Activated T-helper 17 cell treated with anti-CD3 and anti-CD28 coated beads, Interleukin-2, amount 50 U/mL, for 72 hours (primary cell): Measurements from ENCODE around the gene PIK3CD. TPM values are rescaled to one million over a fixed set of nuclear protein-coding genes. Genes with fewer than 3 reads are reported as not detected.
A peak's percentile ranks its signal among the peaks of the same experiment; 100 is the strongest.
"Not testable (repeated sequence)": the region's sequence is repeated elsewhere in the genome, so short reads cannot be mapped to it uniquely, and the experiment has no call there.

Source experiments
- ATAC-seq: fragments of 150-1000 bp; cut with Tn5 transposase; replicated peaks from 2 replicates; pipeline ENCODE4 v1.10.0; 2021; ENCODE audit warnings: mild to moderate bottlenecking, moderate library complexity
- H3K27ac Mint-ChIP-seq: one replicate; pipeline ENCODE4 v1.8.0; 2022; ENCODE audit warnings: mixed read lengths
- H3K27me3 Mint-ChIP-seq: one replicate; pipeline ENCODE4 v1.8.0; 2022; ENCODE audit warnings: mixed read lengths
- H3K36me3 Mint-ChIP-seq: one replicate; pipeline ENCODE4 v1.8.0; 2022; ENCODE audit warnings: low read depth, mild to moderate bottlenecking, mixed read lengths
- H3K4me1 Mint-ChIP-seq: one replicate; pipeline ENCODE4 v1.8.0; 2022; ENCODE audit warnings: mixed read lengths
- H3K4me3 Mint-ChIP-seq: one replicate; pipeline ENCODE4 v1.8.0; 2022; ENCODE audit warnings: mild to moderate bottlenecking, mixed read lengths
- H3K9me3 Mint-ChIP-seq: one replicate; pipeline ENCODE4 v1.8.0; 2022; ENCODE audit warnings: mixed read lengths
- total RNA-seq, 2 donors: library from RNA; stranded (reverse); gene quantifications; one replicate each; pipeline ENCODE4 v1.2.3, GENCODE V29; 2022

PIK3CD gene
- total RNA-seq, 2 donors from 2014 or later = 114 to 120 TPM

GRCh38 chr1:9612162-9612845, 39.2 kb upstream of the PIK3CD start:
- Mint-ChIP-seq H3K9me3 (no peaks in the 10 kb centered on the region), H3K36me3 (peaks cover 5% of the 10 kb centered on the region), H3K4me1 (no peaks in the 10 kb centered on the region)

GRCh38 chr1:9612871-9613624, 38.5 kb upstream of the PIK3CD start:
- Mint-ChIP-seq H3K9me3 (no peaks in the 10 kb centered on the region), H3K4me1 (no peaks in the 10 kb centered on the region), H3K4me3 (no peak overlapping the region), H3K36me3 (peaks cover 5% of the 10 kb centered on the region), H3K27me3 (no peaks in the 10 kb centered on the region), H3K27ac (no peak overlapping the region)
- ATAC-seq = no peak

More at GRCh38 chr1:9612162-9612845, 39.2 kb upstream of the PIK3CD start:
- ATAC-seq = no peak
- H3K27ac Mint-ChIP-seq = no peak overlapping the region
- H3K4me3 Mint-ChIP-seq = no peak overlapping the region
- no peaks in the 10 kb centered on the region for H3K27me3 Mint-ChIP-seq

GRCh38 chr1:9613625-9614299, 37.8 kb upstream of the PIK3CD start:
- no peak for ATAC-seq
- H3K27ac Mint-ChIP-seq = no peak overlapping the region
- H3K9me3 Mint-ChIP-seq = no peaks in the 10 kb centered on the region
- peaks cover 5% of the 10 kb centered on the region for H3K36me3 Mint-ChIP-seq
- H3K4me1 Mint-ChIP-seq = no peaks in the 10 kb centered on the region
- no peak overlapping the region for H3K4me3 Mint-ChIP-seq
- peaks cover under 1% of the 10 kb centered on the region for H3K27me3 Mint-ChIP-seq

- no peaks in the 10 kb centered on the region for H3K4me1 Mint-ChIP-seq
- H3K27me3 Mint-ChIP-seq = peaks cover 5% of the 10 kb centered on the region
- no peaks in the 10 kb centered on the region for H3K9me3 Mint-ChIP-seq
- H3K27ac Mint-ChIP-seq = no peak overlapping the region
- ATAC-seq = peak; percentile 66
- peaks cover 5% of the 10 kb centered on the region for H3K36me3 Mint-ChIP-seq
- no peak overlapping the region for H3K4me3 Mint-ChIP-seq
Observed at GRCh38 chr1:9615316-9616063, 36.0 kb upstream of the PIK3CD start.

DNA sequence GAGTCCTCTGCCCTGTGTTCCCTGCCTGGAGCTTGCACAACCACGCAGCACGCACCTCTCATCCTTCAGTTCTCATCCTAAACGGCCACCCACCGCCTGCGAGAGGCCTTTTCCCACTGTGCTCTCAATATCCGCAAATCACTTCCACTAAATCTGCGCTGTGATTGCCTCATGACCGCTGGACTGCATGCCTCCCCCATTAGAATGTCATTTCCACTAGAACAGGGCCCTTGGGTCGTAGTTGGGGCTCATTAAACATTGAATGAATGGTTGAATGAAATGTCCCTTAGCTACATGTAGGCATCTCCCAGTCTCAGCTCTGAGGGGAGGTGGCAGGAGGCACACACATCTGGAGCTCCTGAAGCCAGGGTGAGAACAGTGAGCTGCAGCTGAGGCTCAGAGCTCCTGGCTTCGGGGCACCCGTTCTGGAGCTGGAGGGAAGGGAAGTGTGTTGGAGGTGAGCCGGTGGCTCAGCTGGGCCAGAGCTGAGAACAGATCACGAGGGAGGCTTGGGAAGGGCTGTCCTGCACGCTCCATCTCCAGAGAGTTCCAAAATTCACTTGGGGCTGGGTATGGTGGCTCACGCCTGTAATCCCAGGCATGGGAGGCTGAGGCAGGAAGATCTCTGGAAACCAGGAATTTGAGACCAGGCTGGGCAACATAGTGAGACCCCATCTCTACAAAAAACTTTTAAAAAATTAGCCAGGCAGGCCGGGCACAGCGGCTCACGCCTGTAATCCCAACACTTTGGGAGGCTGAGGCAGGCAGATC, 32.4 kb upstream of the PIK3CD start:
- no peaks in the 10 kb centered on the region for H3K36me3 Mint-ChIP-seq
- H3K27me3 Mint-ChIP-seq = peaks cover 8% of the 10 kb centered on the region
- ATAC-seq = no peak
- H3K4me3 Mint-ChIP-seq = no peak overlapping the region
- no peaks in the 10 kb centered on the region for H3K4me1 Mint-ChIP-seq
- H3K27ac Mint-ChIP-seq = no peak overlapping the region
- H3K9me3 Mint-ChIP-seq = no peaks in the 10 kb centered on the region

DNA sequence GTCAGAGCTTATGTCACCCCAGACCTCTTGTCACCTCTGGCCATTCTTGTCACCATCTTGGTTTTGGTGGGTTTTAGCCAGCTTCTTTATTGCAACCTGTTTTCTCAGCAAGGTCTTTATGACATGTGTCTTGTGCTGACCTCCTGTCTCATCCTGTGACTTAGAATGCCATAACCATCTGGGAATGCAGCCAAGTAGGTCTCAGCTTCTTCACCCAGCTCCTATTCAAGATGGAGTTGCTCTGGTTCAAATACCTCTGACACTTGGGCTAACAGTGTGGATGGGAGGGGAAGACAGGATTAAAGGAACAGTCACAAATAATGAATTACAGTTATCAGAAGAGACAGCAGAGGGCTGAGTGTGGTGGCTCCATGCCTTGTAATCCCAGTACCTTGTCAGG, 30.5 kb upstream of the PIK3CD start:
- ATAC-seq = no peak
- Mint-ChIP-seq H3K9me3 (no peaks in the 10 kb centered on the region), H3K36me3 (no peaks in the 10 kb centered on the region), H3K27me3 (peaks cover 8% of the 10 kb centered on the region), H3K4me1 (peaks cover 2% of the 10 kb centered on the region), H3K27ac (no peak overlapping the region), H3K4me3 (no peak overlapping the region)

GRCh38 chr1:9624081-9624480, 27.4 kb upstream of the PIK3CD start:
- H3K36me3 Mint-ChIP-seq = no peaks in the 10 kb centered on the region
- H3K4me1 Mint-ChIP-seq = peaks cover 17% of the 10 kb centered on the region
- H3K27me3 Mint-ChIP-seq = peaks cover 5% of the 10 kb centered on the region
- H3K4me3 Mint-ChIP-seq = no peak overlapping the region
- H3K27ac Mint-ChIP-seq = no peak overlapping the region
- no peak for ATAC-seq
- H3K9me3 Mint-ChIP-seq = no peaks in the 10 kb centered on the region

DNA sequence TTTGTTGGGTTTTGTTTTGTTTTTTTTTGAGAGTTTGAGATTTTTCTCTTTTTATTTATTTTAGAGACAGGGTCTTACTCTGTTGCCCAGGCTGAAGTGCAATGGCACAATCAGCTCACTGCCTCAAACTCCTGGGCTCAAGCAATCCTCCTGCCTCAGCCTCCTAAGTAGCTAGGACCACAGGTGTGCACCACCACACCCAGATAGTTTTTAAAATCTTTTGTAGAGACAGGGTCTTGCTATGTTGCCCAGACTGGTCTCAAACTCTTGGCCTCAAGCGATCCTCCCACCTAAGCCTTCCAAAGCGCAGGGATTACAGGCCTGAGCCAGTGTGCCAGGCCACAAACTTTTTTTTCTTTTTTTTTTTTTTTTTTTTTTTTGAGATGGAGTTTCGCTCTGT, 26.5 kb upstream of the PIK3CD start:
- H3K4me1 Mint-ChIP-seq = peaks cover 17% of the 10 kb centered on the region
- not testable (repeated sequence) for H3K27ac Mint-ChIP-seq, H3K27me3 Mint-ChIP-seq, H3K9me3 Mint-ChIP-seq, ATAC-seq, H3K36me3 Mint-ChIP-seq, H3K4me3 Mint-ChIP-seq

DNA sequence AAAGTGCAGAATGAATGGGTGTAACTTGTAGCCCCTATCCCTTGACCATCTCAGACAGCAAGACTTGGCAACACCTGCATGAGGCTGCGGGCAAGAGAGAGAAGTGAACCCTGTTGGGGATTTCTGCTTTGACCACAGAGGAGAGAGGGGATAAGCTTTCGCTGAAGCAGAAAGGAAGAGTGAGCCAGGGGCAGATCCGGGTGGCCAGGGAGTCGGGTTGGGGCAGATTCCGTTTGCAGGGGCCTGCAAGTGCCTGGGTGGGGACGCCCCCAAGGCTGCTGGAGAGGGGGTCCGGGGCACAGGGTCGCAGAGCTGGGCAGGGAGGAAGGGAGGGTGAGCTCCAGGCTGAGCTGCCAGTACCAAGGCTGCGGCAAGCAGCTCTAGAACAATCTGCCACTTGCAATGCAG, 25.3 kb upstream of the PIK3CD start:
- Mint-ChIP-seq H3K27me3 (no peaks in the 10 kb centered on the region), H3K4me1 (peaks cover 21% of the 10 kb centered on the region), H3K4me3 (peak overlapping the region; percentile 100), H3K36me3 (peaks cover 19% of the 10 kb centered on the region), H3K9me3 (no peaks in the 10 kb centered on the region), H3K27ac (peak overlapping the region; percentile 15)
- no peak for ATAC-seq

- peaks cover 41% of the 10 kb centered on the region for H3K36me3 Mint-ChIP-seq
Observed at GRCh38 chr1:9628541-9629444, 22.7 kb upstream of the PIK3CD start.

DNA sequence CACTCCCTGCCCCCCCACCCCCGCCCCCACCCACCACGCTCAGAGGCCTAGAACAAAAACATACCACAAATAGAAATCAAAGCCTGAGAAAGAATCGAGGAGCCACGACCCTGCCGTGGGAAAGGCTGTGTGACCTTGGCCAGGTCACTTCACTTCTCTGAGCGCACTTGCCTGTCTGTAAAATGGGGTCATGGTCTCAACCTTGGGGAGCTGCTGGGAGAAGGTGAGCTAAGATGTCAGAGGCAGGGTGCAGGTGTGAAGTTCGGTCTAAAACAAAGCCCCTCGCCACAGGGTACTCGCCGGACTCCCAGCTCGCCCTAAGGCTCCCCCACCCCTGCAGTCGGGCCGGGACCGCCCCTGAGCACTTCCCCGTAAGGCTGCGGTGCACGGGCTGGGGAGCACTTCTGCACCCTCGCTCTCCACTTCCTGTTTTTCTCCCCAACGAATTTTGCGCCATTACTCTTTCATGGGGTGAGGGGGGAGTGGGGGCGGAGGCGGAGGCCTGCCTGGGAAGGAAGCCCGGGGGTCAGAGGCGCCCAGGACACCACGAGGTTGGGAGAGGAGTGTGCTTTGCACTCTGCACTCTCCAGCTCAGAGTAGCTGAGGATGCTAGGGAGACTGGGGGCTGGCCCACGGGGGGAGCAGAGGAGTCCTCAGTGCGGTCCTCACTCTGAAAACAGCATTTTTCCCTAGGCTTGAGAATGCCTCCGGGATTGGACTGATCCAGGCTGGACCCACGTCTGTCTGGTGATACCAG, 21.9 kb upstream of the PIK3CD start:
- Mint-ChIP-seq H3K4me1 (peaks cover 27% of the 10 kb centered on the region), H3K36me3 (peaks cover 50% of the 10 kb centered on the region), H3K27ac (peak overlapping the region; percentile 94), H3K27me3 (no peaks in the 10 kb centered on the region), H3K4me3 (peak overlapping the region; percentile 100), H3K9me3 (no peaks in the 10 kb centered on the region)
- peak; percentile 59 for ATAC-seq

More at GRCh38 chr1:9628541-9629444, 22.7 kb upstream of the PIK3CD start:
- H3K4me1 Mint-ChIP-seq = peaks cover 25% of the 10 kb centered on the region
- H3K27me3 Mint-ChIP-seq = no peaks in the 10 kb centered on the region
- peak; percentile 64 for ATAC-seq
- H3K4me3 Mint-ChIP-seq = peak overlapping the region; percentile 100
- no peaks in the 10 kb centered on the region for H3K9me3 Mint-ChIP-seq
- H3K27ac Mint-ChIP-seq = peak overlapping the region; percentile 94

DNA sequence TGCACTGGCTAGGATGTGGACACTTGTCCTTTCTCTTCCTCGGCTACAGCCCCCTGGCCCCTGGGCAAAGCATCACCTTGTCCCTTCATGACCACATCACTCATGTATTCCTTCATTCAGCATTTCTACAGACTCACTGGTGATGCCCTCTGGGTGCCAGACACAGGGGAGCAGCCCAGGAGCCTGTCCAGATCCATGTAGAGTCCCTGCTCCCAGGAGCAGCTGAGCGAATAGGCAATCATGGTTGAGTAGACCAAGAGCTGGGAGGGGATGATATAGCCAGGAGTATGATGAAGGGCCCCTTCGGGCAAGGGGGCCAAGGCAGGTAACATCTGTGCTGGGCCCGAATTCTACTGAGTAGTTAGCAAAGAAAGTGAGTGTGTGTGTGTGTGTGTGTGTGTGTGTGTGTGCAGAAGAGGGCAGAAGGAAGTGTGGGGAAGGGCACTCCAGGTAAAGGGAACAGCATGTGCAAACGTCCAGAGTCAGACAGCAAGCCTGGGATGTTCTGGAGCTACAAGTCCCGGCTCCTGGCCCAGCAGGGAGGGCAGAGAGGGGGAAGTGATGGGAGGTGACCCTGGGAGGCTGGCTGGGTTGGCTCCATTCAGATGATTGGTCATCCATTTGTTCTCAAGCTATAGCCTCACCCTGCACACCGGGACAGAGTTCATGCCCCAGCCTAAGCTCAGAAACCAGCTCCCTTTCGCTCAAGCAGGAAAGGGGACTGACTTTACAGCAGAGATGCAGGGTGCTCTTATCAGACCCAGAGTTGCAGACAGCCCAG, 21.0 kb upstream of the PIK3CD start:
- peak overlapping the region; percentile 100 for H3K4me3 Mint-ChIP-seq
- peaks cover 59% of the 10 kb centered on the region for H3K36me3 Mint-ChIP-seq
- H3K4me1 Mint-ChIP-seq = peaks cover 36% of the 10 kb centered on the region
- no peak for ATAC-seq
- H3K27me3 Mint-ChIP-seq = no peaks in the 10 kb centered on the region
- peak overlapping the region; percentile 94 for H3K27ac Mint-ChIP-seq
- H3K9me3 Mint-ChIP-seq = no peaks in the 10 kb centered on the region
